Measurements from ENCODE around the gene SOD3. TPM values are rescaled to one million over a fixed set of nuclear protein-coding genes. Genes with fewer than 3 reads are reported as not detected.
A peak's percentile ranks its signal among the peaks of the same experiment; 100 is the strongest.

The SOD3 gene
- total RNA-seq, 1 donor from 2014 or later, result 8.6 TPM

- peaks cover 12% of the 10 kb centered on the region for H3K36me3 Mint-ChIP-seq (ENCODE audit: low read depth, unreplicated experiment)
- Histone ChIP-seq H4K20me1 (ENCODE audit: insufficient read depth, low read length) (no peaks in the 10 kb centered on the region), H3K36me3 (ENCODE audit: insufficient read depth, low read length) (no peaks in the 10 kb centered on the region), H3K79me2 (ENCODE audit: insufficient read depth, low read length) (no peaks in the 10 kb centered on the region), H3K27ac (ENCODE audit: low read depth, low read length) (no peak overlapping the region), H3K4me1 (ENCODE audit: insufficient read depth, low read length) (peaks cover 7% of the 10 kb centered on the region), H3K9ac (ENCODE audit: low read length) (no peak overlapping the region), H3K4me3 (ENCODE audit: insufficient read depth, low read depth, low read length) (no peak overlapping the region), H2AFZ (ENCODE audit: low read depth, low read length) (no peak overlapping the region), H3K9me3 (ENCODE audit: insufficient read depth, low read depth, low read length) (no peaks in the 10 kb centered on the region), H3K4me2 (ENCODE audit: low read length) (no peak overlapping the region), H3K27me3 (ENCODE audit: insufficient read depth, low read length) (no peaks in the 10 kb centered on the region)
- peaks cover 2% of the 10 kb centered on the region for H3K27me3 Mint-ChIP-seq (ENCODE audit: low read depth, unreplicated experiment)
- peaks cover 6% of the 10 kb centered on the region for H3K9me3 Mint-ChIP-seq (ENCODE audit: unreplicated experiment)
- TF ChIP-seq EZH2 (IDR thresholded peaks at IDR 0.05; ENCODE audit: insufficient read depth, low read length), result no peak
- TF ChIP-seq, protein P1, sequence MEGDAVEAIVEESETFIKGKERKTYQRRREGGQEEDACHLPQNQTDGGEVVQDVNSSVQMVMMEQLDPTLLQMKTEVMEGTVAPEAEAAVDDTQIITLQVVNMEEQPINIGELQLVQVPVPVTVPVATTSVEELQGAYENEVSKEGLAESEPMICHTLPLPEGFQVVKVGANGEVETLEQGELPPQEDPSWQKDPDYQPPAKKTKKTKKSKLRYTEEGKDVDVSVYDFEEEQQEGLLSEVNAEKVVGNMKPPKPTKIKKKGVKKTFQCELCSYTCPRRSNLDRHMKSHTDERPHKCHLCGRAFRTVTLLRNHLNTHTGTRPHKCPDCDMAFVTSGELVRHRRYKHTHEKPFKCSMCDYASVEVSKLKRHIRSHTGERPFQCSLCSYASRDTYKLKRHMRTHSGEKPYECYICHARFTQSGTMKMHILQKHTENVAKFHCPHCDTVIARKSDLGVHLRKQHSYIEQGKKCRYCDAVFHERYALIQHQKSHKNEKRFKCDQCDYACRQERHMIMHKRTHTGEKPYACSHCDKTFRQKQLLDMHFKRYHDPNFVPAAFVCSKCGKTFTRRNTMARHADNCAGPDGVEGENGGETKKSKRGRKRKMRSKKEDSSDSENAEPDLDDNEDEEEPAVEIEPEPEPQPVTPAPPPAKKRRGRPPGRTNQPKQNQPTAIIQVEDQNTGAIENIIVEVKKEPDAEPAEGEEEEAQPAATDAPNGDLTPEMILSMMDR (IDR thresholded peaks at IDR 0.05; ENCODE audit: insufficient read depth, low read depth, low read length), result no peak
- peak; percentile 49 for DNase-seq (ENCODE audit: low read depth)
- no peak overlapping the region for H3K4me3 Mint-ChIP-seq (ENCODE audit: unreplicated experiment)
- H3K4me1 Mint-ChIP-seq (ENCODE audit: low read depth, unreplicated experiment), result peaks cover 7% of the 10 kb centered on the region
- no peak overlapping the region for H3K27ac Mint-ChIP-seq (ENCODE audit: unreplicated experiment)
- FAIRE-seq, result no peak
Measured at GRCh38 chr4:24809815-24810405, 14.5 kb downstream of the SOD3 start.

- Histone ChIP-seq H3K9me3 (ENCODE audit: insufficient read depth, low read depth, low read length) (no peaks in the 10 kb centered on the region), H3K36me3 (ENCODE audit: insufficient read depth, low read length) (no peaks in the 10 kb centered on the region), H4K20me1 (ENCODE audit: insufficient read depth, low read length) (no peaks in the 10 kb centered on the region), H3K79me2 (ENCODE audit: insufficient read depth, low read length) (no peaks in the 10 kb centered on the region), H3K27ac (ENCODE audit: low read depth, low read length) (no peak overlapping the region), H3K27me3 (ENCODE audit: insufficient read depth, low read length) (no peaks in the 10 kb centered on the region), H3K4me1 (ENCODE audit: insufficient read depth, low read length) (peaks cover 7% of the 10 kb centered on the region), H3K4me2 (ENCODE audit: low read length) (no peak overlapping the region), H3K4me3 (ENCODE audit: insufficient read depth, low read depth, low read length) (no peak overlapping the region), H2AFZ (ENCODE audit: low read depth, low read length) (no peak overlapping the region), H3K9ac (ENCODE audit: low read length) (no peak overlapping the region)
- Mint-ChIP-seq H3K9me3 (ENCODE audit: unreplicated experiment) (peaks cover 6% of the 10 kb centered on the region), H3K36me3 (ENCODE audit: low read depth, unreplicated experiment) (peaks cover 12% of the 10 kb centered on the region), H3K27me3 (ENCODE audit: low read depth, unreplicated experiment) (no peaks in the 10 kb centered on the region), H3K4me3 (ENCODE audit: unreplicated experiment) (no peak overlapping the region), H3K4me1 (ENCODE audit: low read depth, unreplicated experiment) (peaks cover 7% of the 10 kb centered on the region), H3K27ac (ENCODE audit: unreplicated experiment) (no peak overlapping the region)
- FAIRE-seq (no peak), DNase-seq (ENCODE audit: low read depth) (no peak)
- TF ChIP-seq, protein P1 (IDR thresholded peaks at IDR 0.05; ENCODE audit: insufficient read depth, low read depth, low read length), result no peak
- TF ChIP-seq EZH2 (IDR thresholded peaks at IDR 0.05; ENCODE audit: insufficient read depth, low read length), result no peak
Measured at GRCh38 chr4:24810871-24811631, 15.7 kb downstream of the SOD3 start.

GRCh38 chr4:24813732-24814131 is 18.4 kb downstream of the SOD3 start:
- no peak overlapping the region for H3K4me3 Mint-ChIP-seq (ENCODE audit: unreplicated experiment)
- no peak for TF ChIP-seq EZH2 (IDR thresholded peaks at IDR 0.05; ENCODE audit: insufficient read depth, low read length)
- TF ChIP-seq, protein P1 (IDR thresholded peaks at IDR 0.05; ENCODE audit: insufficient read depth, low read depth, low read length), result no peak
- H3K27me3 ChIP-seq (ENCODE audit: insufficient read depth, low read length), result no peaks in the 10 kb centered on the region

More at GRCh38 chr4:24813732-24814131, 18.4 kb downstream of the SOD3 start:
- no peaks in the 10 kb centered on the region for H3K9me3 ChIP-seq (ENCODE audit: insufficient read depth, low read depth, low read length)
- H2AFZ ChIP-seq (ENCODE audit: low read depth, low read length), result no peak overlapping the region
- H3K36me3 ChIP-seq (ENCODE audit: insufficient read depth, low read length), result no peaks in the 10 kb centered on the region
- peaks cover 10% of the 10 kb centered on the region for H3K36me3 Mint-ChIP-seq (ENCODE audit: low read depth, unreplicated experiment)
- no peak for DNase-seq (ENCODE audit: low read depth)
- no peaks in the 10 kb centered on the region for H3K79me2 ChIP-seq (ENCODE audit: insufficient read depth, low read length)
- H3K4me3 ChIP-seq (ENCODE audit: insufficient read depth, low read depth, low read length), result no peak overlapping the region
- no peak overlapping the region for H3K9ac ChIP-seq (ENCODE audit: low read length)
- H3K27me3 Mint-ChIP-seq (ENCODE audit: low read depth, unreplicated experiment), result no peaks in the 10 kb centered on the region
- H3K27ac ChIP-seq (ENCODE audit: low read depth, low read length), result no peak overlapping the region
- H4K20me1 ChIP-seq (ENCODE audit: insufficient read depth, low read length), result no peaks in the 10 kb centered on the region
- no peak overlapping the region for H3K4me2 ChIP-seq (ENCODE audit: low read length)
- peaks cover 7% of the 10 kb centered on the region for H3K4me1 Mint-ChIP-seq (ENCODE audit: low read depth, unreplicated experiment)
- peaks cover 12% of the 10 kb centered on the region for H3K4me1 ChIP-seq (ENCODE audit: insufficient read depth, low read length)
- peaks cover 6% of the 10 kb centered on the region for H3K9me3 Mint-ChIP-seq (ENCODE audit: unreplicated experiment)
- FAIRE-seq, result no peak
- no peak overlapping the region for H3K27ac Mint-ChIP-seq (ENCODE audit: unreplicated experiment)

Measured in astrocyte (in vitro differentiated cells and primary cell).